ENCODE data around the gene LCOR.

LCOR gene

GRCh38 chr10:96831867-96832720, at the start of gene LCOR:
Gene LCOR, plus strand, starts transcription at chr10:96832298. Its CDS starts 116,760 bp downstream, at chr10:96949058.
- peak within 1 kb of the TSS; percentile 91 for H3K27ac ChIP-seq
- TF ChIP-seq, protein P1, sequence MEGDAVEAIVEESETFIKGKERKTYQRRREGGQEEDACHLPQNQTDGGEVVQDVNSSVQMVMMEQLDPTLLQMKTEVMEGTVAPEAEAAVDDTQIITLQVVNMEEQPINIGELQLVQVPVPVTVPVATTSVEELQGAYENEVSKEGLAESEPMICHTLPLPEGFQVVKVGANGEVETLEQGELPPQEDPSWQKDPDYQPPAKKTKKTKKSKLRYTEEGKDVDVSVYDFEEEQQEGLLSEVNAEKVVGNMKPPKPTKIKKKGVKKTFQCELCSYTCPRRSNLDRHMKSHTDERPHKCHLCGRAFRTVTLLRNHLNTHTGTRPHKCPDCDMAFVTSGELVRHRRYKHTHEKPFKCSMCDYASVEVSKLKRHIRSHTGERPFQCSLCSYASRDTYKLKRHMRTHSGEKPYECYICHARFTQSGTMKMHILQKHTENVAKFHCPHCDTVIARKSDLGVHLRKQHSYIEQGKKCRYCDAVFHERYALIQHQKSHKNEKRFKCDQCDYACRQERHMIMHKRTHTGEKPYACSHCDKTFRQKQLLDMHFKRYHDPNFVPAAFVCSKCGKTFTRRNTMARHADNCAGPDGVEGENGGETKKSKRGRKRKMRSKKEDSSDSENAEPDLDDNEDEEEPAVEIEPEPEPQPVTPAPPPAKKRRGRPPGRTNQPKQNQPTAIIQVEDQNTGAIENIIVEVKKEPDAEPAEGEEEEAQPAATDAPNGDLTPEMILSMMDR (conservative IDR thresholded peaks at IDR 0.05) = no peak; the same call in 1 of the 2 replicates
- TF ChIP-seq ZFX (IDR thresholded peaks at IDR 0.05) = peak; percentile 37

GRCh38 chr10:96784253-96784652, 47.8 kb upstream of the LCOR start:
- TF ChIP-seq, protein P1 (conservative IDR thresholded peaks at IDR 0.05) = no peak
- no peak for TF ChIP-seq ZFX (IDR thresholded peaks at IDR 0.05)
- H3K27ac ChIP-seq = no peak overlapping the region

- TF ChIP-seq, protein P1 (conservative IDR thresholded peaks at IDR 0.05) = no peak
- no peak for TF ChIP-seq ZFX (IDR thresholded peaks at IDR 0.05)
- no peak overlapping the region for H3K27ac ChIP-seq
Measured at GRCh38 chr10:96789571-96790108, 42.5 kb upstream of the LCOR start.

DNA sequence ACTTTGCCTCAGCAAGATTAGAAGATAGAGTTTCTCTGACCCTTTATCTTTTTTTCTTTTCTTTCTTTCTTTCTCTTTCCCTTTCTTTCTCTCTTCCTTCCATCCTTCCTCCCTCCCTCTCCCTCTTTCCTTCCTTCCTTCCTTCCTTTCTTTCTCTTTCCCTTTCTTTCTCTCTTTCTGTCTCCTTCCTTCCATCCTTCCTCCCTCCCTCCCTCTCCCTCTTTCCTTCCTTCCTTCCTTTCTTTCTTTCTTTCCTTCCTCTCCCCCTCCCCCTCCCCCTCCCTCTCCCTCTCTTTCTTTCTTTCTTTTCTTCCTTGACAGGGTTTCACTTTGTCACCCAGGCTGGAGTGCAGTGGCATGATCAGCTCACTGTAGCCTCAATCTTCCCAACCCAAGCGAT, 40.2 kb upstream of the LCOR start:
- H3K27ac ChIP-seq = no peak overlapping the region
- TF ChIP-seq ZFX (IDR thresholded peaks at IDR 0.05) = no peak
- TF ChIP-seq, protein P1 (conservative IDR thresholded peaks at IDR 0.05) = no peak

GRCh38 chr10:96794836-96795733, 37.0 kb upstream of the LCOR start:
- H3K27ac ChIP-seq = no peak overlapping the region
- no peak for TF ChIP-seq ZFX (IDR thresholded peaks at IDR 0.05)
- TF ChIP-seq, protein P1 (conservative IDR thresholded peaks at IDR 0.05) = no peak

DNA sequence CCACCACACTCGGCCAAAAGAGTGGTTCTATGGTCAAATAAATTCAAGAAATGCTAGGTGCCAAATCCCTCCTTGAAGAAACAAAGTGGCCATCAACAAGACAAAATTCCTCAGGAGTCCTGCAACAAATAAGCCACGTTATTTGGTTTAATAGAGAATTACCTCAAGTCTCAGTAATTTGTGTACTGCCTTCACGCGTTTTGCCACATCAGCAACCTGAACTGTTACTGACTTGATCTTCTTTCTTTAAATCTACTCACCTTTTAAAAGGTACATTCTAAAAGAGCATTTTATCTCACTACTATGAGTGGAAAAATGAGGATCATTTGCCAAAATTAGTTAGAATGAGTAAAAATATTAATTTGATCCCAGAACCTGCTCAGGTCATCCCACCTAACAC, 34.6 kb upstream of the LCOR start:
- H3K27ac ChIP-seq = no peak overlapping the region
- TF ChIP-seq, protein P1 (conservative IDR thresholded peaks at IDR 0.05) = no peak
- no peak for TF ChIP-seq ZFX (IDR thresholded peaks at IDR 0.05)
